NCI-H146 (cell line): ENCODE results near the gene MRPS33.
"Not testable (repeated sequence)": the region's sequence is repeated elsewhere in the genome, so short reads cannot be mapped to it uniquely, and the experiment has no call there.

Experiments used
- DNase-seq: peaks from one replicate; lab custom pipeline; 2025; lab: John Stamatoyannopoulos, UW

The MRPS33 gene

GRCh38 chr7:141012044-141012685 is 2.6 kb downstream of the MRPS33 start:
- peak; percentile 70 for DNase-seq

- DNase-seq = no peak
These were observed 3.3 kb downstream of the MRPS33 start for GRCh38 chr7:141011443-141011842.

GRCh38 chr7:141003172-141004065 is 11.3 kb downstream of the MRPS33 start:
- DNase-seq = no peak

- DNase-seq = no peak
These were observed 13.2 kb downstream of the MRPS33 start for GRCh38 chr7:141001546-141001945.

GRCh38 chr7:141001122-141001521 is 13.6 kb downstream of the MRPS33 start:
- no peak for DNase-seq

- DNase-seq = no peak
These were observed 16.0 kb downstream of the MRPS33 start for GRCh38 chr7:140998715-140999114.

- peak; percentile 25 for DNase-seq
These were observed 22.3 kb downstream of the MRPS33 start for GRCh38 chr7:140992422-140992821.

GRCh38 chr7:140990193-140990962 is 24.4 kb downstream of the MRPS33 start:
- DNase-seq = no peak

- peak; percentile 4 for DNase-seq
These were observed 25.7 kb downstream of the MRPS33 start for GRCh38 chr7:140989068-140989467.

GRCh38 chr7:140983802-140984201 is 30.9 kb downstream of the MRPS33 start:
- no peak for DNase-seq

- DNase-seq = no peak
These were observed 32.2 kb downstream of the MRPS33 start for GRCh38 chr7:140982508-140982907.

- DNase-seq = no peak
These were observed 32.8 kb downstream of the MRPS33 start for GRCh38 chr7:140981951-140982350.

GRCh38 chr7:140977741-140978140 is 37.0 kb downstream of the MRPS33 start:
- no peak for DNase-seq

- no peak for DNase-seq
These were observed 41.6 kb downstream of the MRPS33 start for GRCh38 chr7:140972876-140973829.

- DNase-seq = no peak
These were observed 42.4 kb downstream of the MRPS33 start for GRCh38 chr7:140972344-140972743.

GRCh38 chr7:140967438-140967837 is 47.3 kb downstream of the MRPS33 start:
- no peak for DNase-seq

- peak; percentile 16 for DNase-seq
These were observed 48.1 kb downstream of the MRPS33 start for GRCh38 chr7:140966561-140967233.

GRCh38 chr7:140961117-140961516 is 53.6 kb downstream of the MRPS33 start:
- no peak for DNase-seq

- not testable (repeated sequence) for DNase-seq
These were observed 57.8 kb downstream of the MRPS33 start for GRCh38 chr7:140956997-140957396.
